NCI-H82 treated with DMSO at 0.1 percent for 48 hours (cell line): ENCODE data around the gene XPC.
"Not testable (repeated sequence)": the region's sequence is repeated elsewhere in the genome, so short reads cannot be mapped to it uniquely, and the experiment has no call there.

Experiments
- DNase-seq: peaks from one replicate; lab custom pipeline; 2025; ENCODE audit not compliant: unreplicated experiment; lab: John Stamatoyannopoulos, UW

Gene XPC

DNA sequence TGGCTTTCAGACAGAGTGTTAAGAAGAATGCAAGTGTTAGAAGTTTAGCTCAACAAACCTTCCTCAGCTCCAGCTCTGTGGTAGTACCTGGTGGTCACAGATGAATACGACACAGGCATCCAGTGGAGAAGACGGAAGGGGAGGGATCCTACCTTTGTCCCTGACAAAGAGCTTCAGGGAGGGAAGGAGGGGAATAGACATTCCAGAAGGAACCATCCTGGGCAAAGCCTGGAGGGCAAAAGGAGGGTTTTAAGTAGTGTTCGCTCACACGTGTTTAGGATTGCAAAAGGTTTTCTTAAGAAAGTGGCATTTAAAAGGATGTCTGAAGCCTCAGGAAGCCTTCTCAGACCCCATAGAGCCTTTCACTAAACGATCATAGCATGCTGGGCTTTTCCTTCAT lies 56.5 kb downstream of the XPC start:
- DNase-seq, result no peak

DNA sequence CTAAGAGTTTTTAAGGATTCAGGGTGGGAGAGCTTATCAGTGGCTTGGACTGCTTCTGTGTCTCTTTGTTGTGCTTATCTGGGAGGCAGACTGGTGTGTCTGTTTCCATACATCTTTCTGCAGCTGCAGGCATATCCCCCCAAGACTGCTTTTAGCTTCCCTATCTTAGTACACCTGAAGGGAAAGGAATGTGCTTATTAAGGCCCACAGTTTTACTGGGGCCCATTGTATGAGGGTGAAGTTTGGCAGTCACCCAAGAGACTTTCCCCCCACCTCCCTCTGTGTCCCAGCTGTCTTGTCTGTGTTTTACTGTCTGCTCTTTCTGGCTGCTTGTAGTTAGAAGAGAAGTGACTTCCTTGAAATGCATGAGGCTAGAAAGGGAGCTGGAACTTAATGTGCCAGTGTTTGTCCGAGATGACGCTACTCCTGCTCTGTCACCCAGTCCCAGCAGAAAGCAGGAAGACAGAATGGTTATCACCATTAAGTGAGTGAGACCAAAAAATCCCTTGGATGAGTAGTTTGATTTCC lies 57.4 kb downstream of the XPC start:
- DNase-seq, result not testable (repeated sequence)

DNA sequence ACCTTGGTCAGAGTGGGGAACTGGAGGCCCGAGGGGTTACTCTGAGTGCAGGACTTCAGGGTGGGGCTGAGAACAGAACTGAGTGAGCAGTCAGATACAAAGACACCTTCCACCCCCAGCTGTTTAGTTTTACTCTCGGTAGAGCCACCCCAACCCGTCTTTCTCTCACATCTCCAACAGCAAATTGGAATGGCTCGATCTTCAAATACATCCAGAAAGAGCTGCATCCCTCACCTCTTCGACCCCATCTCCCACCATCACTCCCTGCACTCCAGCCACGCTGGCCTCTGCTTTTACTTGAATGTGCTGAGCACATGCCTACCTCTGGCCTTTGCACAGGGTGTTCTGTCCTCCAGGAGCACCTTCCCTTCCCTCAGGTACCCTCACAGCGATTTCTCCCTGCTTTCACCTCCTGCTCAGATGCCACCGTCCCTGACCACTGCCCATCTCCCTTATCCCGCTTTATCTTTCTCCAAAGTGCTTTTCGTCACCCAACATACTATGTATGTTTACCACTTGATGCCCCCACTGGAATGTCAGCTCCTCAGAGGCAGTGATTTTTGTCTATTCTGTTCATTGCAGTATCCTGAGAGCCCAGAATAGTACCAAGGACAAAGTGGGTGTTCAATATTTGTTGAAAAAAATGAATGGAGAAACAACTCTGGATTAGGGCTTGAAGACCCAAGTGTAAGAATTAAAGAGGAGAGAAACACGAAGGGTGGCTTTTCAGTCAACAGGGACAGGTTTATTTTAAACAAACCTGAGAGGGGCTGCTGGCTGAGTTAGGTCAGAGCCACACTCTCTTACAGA lies 58.1 kb downstream of the XPC start:
- no peak for DNase-seq

DNA sequence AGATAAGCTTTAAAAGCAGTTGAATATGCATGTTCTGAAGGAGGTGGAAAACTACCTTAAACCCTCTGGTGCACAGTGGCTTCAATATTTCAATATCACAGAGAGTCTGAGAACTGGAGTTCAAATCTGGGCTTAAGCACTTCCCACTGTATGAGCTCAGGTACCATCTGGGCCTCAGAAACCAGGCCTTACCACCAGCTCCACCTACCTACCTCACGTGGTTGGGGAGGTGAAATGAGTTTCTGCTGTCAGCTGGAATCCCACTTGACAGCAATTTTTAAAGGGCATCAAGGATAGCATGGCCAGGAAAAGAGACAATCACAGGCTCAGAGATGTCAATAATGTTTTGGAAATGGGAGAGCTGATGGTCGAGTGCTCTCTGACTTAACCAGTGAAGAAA lies 58.8 kb downstream of the XPC start:
- DNase-seq, result no peak

GRCh38 chr3:14118400-14119381 lies 59.7 kb downstream of the XPC start:
- DNase-seq, result no peak

- DNase-seq, result no peak
Observed at GRCh38 chr3:14117468-14118399, 60.7 kb downstream of the XPC start.

DNA sequence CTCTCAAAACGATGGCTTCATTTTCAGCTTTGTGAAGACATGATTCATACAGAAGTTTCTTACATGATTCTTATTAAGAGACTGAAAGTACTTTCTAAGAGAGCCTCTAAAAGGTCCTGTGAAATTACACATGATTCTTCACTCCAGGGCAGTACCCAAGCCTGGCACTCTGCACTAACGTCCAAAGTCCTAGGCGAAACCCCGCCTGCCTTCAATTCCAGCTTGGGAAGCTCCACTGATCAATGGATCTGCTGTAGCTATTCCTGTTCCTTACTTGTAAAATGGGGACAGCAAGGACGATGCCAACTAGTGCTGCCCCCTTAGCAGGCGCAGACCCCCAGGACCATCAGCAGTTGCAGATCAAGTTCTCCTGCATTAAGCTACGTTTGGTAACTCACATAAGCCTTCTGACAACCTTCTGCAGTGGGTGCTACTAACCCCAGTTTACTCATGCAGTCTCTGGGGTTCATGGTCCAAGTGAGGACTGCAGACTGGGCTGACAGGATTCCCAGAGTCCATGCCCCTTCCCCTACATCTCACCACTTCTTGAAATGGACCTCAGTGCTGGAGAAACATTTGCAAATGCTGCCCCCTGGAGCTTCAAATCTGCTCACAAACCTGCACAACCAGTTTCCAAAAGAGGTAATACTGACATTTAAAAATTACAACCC lies 64.3 kb downstream of the XPC start:
- DNase-seq, result no peak

DNA sequence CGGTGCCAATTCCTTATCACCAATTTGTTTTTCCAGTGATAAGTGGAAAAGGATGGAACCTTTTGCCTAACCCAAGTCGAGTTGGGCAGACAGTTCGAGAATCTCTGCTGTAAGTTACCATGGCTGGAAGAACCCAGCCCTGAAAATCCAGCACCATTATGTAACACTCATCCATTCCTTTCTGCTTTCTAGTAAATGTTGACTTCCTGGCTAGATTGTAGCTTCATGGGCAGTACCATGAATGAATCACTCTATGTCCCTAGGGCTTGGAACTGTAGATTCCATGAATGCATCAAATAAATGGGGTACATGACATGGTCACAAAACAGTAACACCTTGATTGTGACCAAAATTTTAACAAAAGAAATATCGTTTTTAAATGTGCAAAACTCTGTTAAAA lies 67.7 kb downstream of the XPC start:
- DNase-seq, result no peak

GRCh38 chr3:14109821-14110220 lies 68.6 kb downstream of the XPC start:
- not testable (repeated sequence) for DNase-seq

- DNase-seq, result no peak
Observed at GRCh38 chr3:14097616-14098391, 80.6 kb downstream of the XPC start.

DNA sequence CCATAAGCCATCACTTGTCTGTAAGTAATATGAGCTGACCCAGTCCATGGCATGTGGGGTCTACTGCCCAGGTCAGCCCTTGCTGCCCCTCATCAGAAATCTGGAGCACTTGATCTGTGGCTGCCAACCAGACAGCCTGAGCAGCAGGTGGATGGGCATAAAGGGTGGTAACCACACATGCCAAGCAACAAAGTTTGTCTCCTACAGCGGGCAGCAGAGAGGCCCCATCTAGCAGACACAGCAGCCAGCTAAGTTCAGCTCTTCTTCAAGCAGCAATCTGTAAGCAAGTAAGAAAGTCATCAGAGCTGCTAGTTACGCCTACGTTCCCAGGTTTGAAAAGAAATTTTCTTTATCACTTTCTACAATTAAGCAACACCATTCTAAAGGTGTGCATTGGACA lies 81.7 kb downstream of the XPC start:
- DNase-seq, result no peak
